SIG-M5 treated with dmso at 0.1 percent for 504 hours (cell line): ENCODE results near the gene ARHGAP11A.

Experiments used
- DNase-seq: peaks from one replicate; lab custom pipeline; 2025; ENCODE audit not compliant: unreplicated experiment; lab: John Stamatoyannopoulos, UW

Gene ARHGAP11A

DNA sequence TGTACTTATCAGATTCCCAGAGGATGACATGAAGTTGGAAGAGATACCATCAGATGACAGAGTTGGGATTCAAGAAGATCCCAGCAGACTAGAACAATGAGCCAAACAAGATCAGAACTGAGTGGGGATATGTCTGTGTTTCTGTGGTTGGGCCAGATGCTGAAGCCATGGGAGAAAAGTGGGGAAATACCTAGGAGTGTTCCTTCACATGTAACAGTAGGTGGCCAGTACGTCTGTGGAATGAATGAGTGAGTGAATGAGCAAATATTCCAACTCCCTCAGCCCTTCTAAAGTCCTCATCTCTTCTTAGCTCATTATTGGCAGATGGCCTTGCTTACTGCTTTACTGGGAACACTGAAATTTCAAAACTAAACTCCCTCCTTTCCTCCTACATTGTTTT is 70.3 kb downstream of the ARHGAP11A start:
- DNase-seq = no peak

DNA sequence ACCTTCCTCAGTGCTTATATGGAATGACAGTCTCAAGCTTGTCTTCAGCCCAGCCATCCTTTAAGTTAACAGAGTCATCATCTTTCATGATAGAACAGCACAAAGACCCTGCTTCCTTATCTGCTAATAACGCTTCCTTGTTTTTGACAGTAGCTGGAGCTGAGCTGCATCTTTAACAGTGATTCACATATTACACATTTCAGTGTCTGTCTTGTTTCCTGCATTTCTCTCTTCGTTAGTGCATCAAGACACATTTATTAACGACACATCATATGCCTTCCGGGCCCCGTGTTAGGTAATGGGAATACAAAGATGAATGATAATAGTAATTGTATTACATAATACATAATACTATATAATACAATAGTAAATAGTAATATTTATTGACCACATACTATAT is 72.3 kb downstream of the ARHGAP11A start:
- no peak for DNase-seq

DNA sequence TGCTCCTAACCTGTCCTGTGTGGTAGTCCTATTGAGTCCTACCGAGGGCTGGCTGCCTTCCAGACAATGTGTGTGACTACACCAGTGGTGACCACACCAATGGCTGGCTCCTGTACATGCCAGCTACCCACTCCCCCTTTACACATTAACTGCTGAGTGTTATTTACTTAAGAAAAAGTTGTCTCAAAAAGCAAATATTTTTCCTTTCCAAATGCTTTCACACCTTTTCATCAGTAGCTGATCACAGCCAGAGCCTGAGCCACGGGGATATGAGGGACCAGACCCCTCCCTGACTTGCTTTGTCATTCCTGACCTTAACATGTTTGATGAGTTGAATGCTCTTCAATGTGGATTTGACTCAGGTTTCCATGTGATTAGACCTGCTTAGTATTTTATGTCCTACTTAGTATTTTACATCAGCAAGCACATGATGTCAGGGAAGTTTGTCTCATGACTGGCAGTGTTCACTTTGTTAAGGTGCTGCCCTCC is 72.9 kb downstream of the ARHGAP11A start:
- no peak for DNase-seq
